Limb (tissue), 2 donors: ENCODE measurements around the gene ALOX15.
"Not testable (repeated sequence)": the region's sequence is repeated elsewhere in the genome, so short reads cannot be mapped to it uniquely, and the experiment has no call there.

Experiments used
- DNase-seq, 2 donors: peaks; one replicate each; pipeline ENCODE4 v3.0.0-alpha.2; 2016; ENCODE audit errors: extremely low spot score in 2 of 2

The ALOX15 gene

DNA sequence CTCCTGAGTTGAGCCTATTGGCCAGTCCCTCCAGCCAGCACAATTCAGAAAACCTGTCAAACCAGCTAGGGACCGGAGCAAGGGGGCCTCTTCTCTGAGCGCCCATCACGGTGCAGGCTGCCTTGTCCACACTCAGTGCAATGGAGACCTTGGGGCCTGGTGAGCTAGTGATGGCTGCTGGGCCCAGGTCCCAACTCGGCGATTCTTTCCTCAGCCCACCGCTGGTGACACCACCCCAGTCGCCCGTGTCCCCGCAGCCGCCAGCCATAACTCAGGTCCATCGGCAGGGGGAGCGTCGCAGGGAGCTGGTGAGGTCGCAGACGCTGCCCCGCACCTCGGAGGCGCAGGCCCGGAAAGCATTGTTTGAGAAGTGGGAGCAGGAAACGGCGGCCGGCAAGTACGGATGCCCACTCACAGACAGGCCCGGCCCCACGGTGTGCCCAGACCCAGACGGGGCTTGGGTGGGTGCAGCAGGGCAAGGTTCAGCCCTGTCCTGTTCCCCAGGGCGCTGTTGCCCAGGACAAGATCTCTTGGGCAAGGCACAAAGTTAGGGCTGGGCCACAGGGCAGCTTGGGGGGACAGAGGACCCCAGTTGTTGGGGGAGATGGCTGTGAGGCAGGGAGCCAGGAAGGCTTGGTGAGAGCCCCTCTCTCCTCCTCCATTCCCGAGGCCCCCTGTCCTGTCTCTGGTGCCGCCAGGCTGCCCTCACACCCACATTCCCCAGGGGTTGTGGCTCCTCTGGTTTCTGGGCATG, 46.4 kb downstream of the ALOX15 start:
- no peak for DNase-seq

DNA sequence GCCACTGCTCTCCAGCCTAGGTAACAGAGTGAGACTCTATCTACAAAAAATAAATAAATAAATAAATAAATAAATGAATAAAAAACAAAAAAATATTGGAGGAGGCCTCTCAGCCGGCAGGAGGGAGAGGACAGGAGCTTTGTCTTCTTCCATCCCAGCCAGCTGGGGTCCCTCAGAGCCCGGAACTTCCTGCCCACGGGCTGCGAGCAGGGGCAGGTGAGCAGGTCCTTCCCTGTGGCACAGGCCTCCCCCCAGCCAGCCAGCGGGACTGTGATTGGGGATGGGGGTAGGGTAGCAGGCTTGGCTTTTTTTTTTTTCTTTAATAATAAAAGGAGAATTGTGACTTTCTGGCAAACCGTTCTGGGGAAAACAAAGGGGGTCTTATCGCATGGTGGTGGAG, 47.1 kb downstream of the ALOX15 start:
- DNase-seq, result no peak

GRCh38 chr17:4593021-4593421, 48.5 kb downstream of the ALOX15 start:
- no peak for DNase-seq

GRCh38 chr17:4592240-4593005, 49.1 kb downstream of the ALOX15 start:
- no peak for DNase-seq

DNA sequence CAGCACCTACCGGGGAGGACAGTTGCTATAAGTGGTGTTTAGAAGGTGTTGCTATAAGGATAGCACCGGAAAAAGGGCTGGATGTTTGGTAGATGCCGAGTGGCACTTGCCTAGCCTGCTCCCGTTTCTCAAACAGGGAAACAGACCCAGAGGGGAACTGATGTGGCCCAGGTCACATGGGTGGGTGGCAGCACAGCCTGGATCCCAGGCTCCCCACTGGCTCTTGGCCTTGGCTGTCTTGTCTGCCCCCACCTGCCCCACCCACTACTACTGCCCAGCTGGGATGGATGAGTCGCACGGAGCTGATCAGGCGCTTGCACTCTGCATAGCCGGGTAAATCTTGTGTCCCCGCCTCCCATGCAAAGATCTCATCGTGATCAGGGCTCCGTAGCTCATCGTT, 49.9 kb downstream of the ALOX15 start:
- DNase-seq, result no peak

DNA sequence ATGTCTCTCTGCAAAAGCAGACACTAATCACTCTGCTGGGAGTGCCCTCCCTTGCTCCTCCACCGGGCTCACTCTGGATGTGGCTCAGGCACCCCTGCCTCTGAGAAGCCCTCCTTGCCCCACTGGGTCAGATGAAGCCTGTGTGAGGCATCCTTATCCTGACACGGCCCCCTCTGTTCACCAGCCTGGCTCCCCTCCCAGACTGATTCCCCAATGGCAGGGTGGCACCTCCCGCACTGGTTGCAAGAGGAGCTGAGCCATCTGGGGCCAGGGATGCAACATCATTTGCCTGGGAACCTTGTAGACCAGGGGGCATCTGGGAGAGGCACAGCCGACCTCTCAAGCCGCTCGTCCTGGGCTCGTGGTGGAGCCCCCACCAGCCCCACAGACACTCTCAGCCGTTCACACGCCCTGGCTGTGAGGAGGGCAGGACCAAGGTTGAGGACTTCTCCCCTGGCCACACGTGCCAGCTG, 50.5 kb downstream of the ALOX15 start:
- no peak for DNase-seq

DNA sequence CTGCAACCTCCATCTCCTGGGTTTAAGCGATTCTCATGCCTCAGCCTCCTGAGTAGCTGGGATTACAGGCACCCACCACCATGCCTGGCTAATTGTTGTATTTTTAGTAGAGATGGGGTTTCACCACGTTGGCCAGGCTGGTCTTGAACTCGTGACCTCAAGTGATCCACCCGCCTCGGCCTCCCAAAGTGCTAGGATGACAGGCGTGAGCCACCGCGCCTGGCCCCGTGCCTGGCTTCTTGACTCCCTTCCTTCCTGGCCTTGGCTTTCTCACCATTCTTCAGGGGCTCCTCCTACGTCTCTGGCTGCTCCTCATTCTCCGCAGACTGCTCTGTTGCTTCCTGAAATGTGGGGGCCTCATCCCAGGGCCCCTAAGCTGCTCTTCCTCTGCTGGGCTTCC, 51.4 kb downstream of the ALOX15 start:
- DNase-seq, result not testable (repeated sequence)

- no peak for DNase-seq
These were observed 52.4 kb downstream of the ALOX15 start for GRCh38 chr17:4588898-4589625.

GRCh38 chr17:4588391-4588790, 53.1 kb downstream of the ALOX15 start:
- DNase-seq, result no peak

GRCh38 chr17:4587803-4588202, 53.7 kb downstream of the ALOX15 start:
- no peak for DNase-seq

GRCh38 chr17:4587195-4587594, 54.3 kb downstream of the ALOX15 start:
- DNase-seq, result no peak

DNA sequence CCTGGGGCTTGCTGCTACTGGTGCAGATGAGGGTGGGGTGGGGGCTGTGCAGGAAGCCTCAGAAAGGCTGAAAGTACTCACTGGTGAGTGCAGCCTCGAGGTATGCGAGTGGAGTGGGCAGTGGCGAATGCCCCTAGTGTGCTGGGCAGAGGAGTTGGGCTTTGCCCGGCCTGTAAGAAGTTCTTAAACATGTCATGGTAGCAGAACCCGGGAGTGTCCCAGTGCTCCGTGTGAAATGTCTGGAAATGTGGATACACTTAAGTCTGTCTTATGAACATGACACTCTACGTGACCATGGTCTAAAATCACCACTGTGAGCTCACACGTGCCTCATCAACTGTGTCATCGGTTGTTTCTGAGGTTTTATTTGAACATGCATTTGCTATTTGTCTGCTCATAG, 55.4 kb downstream of the ALOX15 start:
- no peak for DNase-seq

- DNase-seq, result no peak
These were observed 55.9 kb downstream of the ALOX15 start for GRCh38 chr17:4585638-4585994.

DNA sequence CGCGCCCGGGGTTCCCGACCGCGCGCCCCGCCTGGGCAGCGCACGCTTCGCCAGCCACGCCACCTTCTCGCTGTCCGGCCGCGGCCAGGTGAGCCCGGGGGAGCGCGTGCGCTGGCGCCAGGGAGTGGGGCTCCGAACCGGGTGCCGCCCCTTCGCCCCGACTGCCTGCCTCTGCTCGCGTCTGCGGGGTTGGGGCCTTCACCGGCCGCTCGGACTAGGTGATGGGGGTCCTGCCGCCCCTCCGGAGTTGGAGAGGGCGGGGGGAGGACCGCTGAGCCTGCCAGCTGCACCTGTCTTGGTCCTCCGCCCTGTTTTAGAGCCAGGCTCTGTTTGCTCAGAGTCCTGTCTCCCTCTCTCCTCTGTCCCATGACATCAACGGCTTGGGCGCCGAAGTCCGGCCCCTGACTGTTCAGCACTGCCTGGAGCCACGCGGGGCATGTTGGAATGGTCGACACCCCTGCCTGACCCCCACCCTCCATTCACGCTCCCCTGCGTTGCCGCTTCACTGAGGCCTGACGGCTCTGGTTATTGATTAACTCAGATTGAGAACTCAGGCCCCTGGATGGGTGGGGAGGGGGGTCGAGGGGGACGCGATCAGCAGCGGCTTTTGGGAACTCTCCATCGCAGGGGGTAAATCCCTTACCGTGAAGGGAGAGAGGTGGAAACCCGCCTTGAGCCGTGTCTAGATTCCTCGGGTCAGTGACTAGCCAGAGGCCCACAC, 56.4 kb downstream of the ALOX15 start:
- DNase-seq, result no peak

DNA sequence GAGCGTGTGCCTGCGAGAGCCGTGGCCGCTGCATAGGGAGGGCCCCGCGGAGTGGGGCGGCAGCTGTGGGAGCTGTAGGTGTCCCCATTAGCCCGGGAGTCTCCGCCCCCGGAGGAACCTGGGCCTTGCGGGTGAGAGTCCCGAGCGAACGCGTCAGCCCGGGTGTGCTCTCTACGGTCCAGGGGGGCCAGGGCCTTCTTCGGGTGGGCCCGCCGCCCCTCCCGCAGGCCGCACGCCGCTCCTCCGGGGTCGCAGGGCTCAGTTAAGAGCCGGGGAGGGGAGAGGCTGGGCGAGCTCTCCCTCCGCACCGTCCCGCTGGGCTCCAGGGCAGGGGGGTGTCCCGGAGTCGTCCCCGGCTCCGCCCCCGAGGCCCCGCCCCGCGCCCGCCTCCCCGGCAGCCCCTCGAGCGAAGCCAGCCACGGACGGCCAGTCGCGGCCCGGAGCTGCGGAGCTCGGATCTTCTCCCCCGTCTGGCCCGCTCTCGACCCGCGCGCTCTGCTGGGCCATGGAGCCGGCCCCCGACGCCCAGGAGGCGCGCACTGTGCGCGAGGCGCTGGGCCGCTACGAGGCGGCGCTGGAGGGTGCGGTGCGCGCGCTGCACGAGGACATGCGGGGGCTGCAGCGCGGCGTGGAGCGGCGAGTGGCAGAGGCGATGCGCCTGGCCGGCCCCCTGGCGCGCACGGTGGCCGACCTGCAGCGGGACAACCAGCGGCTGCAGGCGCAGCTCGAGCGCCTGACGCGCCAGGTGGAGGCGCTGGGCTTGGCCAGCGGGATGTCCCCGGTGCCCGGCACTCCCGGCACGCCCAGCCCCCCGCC, 57.2 kb downstream of the ALOX15 start, which contains the start of gene SMTNL2:
TSS of gene SMTNL2 (plus strand) at position 429 of the 816 bp plus-strand sequence. CDS start at position 506, 77 bp downstream.
- peak in 1 of 2 donors; percentile 82 for DNase-seq

DNA sequence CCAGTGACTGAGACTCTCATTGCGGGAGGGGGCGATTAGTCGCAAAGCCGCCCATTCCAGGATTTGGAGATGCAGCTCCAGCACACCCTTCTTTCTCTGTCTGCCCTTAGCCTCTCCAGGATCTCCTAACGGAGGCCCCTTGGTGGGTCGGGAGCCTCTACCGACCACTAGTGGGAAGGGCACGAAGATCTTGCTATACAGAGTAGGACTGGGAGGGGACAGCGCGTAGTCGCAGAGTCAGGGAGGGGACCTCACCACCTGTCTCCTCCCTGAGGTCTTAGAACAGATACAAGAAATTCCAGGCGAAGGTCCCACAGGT, 57.7 kb downstream of the ALOX15 start:
- DNase-seq, result peak in 1 of 2 donors; percentile 69

GRCh38 chr17:4583206-4583605, 58.3 kb downstream of the ALOX15 start:
- DNase-seq, result no peak

GRCh38 chr17:4582691-4583090, 58.8 kb downstream of the ALOX15 start:
- no peak for DNase-seq

DNA sequence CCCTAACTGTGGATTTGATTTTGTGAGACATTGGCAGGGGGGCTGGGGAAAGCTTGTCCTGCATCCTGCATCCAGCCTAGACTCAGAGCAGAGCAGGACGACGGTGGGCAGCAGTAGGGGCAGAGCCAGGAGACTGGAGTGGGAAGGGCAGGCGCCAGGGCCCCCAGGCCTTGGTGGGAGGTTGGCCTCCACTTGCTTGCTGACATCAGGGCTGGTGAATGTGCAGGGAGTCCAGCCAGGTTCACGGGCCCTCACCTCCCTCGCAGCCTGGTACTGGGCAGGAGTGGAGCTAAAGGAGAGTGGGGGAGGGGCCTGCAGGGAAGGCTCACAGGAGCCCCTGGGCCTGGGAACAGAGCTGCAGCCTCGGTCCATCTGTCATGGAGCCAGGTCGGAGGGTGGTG, 59.4 kb downstream of the ALOX15 start:
- DNase-seq, result no peak
